ENCODE results near the gene RNF151.

RNF151 gene

GRCh38 chr16:1978476-1979120, 11.9 kb downstream of the RNF151 start:
- no peak for FAIRE-seq

- no peak for FAIRE-seq
Measured at GRCh38 chr16:1979271-1980029, 12.8 kb downstream of the RNF151 start.

- FAIRE-seq, result no peak
Measured at GRCh38 chr16:1980030-1980769, 13.5 kb downstream of the RNF151 start.

- no peak for FAIRE-seq
Measured at GRCh38 chr16:1980770-1981087, 14.1 kb downstream of the RNF151 start.

GRCh38 chr16:1981398-1981836, 14.8 kb downstream of the RNF151 start, which contains the start of gene NOXO1:
Gene NOXO1 (minus strand): TSS chr16:1981469. CDS start chr16:1981179, 290 bp downstream.
- no peak for FAIRE-seq

GRCh38 chr16:1982013-1982433, 15.4 kb downstream of the RNF151 start:
- no peak for FAIRE-seq

- FAIRE-seq, result no peak
Measured at GRCh38 chr16:1982991-1983543, 16.4 kb downstream of the RNF151 start.

GRCh38 chr16:1983544-1984346, 17.1 kb downstream of the RNF151 start, which contains the start of gene GFER:
Gene GFER (plus strand): TSS chr16:1984193. CDS start chr16:1984219, 26 bp downstream.
- no peak for FAIRE-seq

- FAIRE-seq, result no peak
Measured at GRCh38 chr16:1984347-1985225, 17.9 kb downstream of the RNF151 start.

- FAIRE-seq, result no peak
Measured at GRCh38 chr16:1985466-1986150, 19.0 kb downstream of the RNF151 start.

GRCh38 chr16:1987198-1987597, 20.5 kb downstream of the RNF151 start:
- FAIRE-seq, result no peak

GRCh38 chr16:1989209-1990100, 22.8 kb downstream of the RNF151 start, which contains the start of gene SYNGR3:
Gene SYNGR3 (plus strand): TSS chr16:1989970. CDS start chr16:1990103, 133 bp downstream.
- no peak for FAIRE-seq

GRCh38 chr16:1990101-1990350, 23.4 kb downstream of the RNF151 start:
- no peak for FAIRE-seq

GRCh38 chr16:1990351-1991134, 23.9 kb downstream of the RNF151 start:
- FAIRE-seq, result no peak

GRCh38 chr16:1991135-1991551, 24.5 kb downstream of the RNF151 start:
- FAIRE-seq, result no peak

- no peak for FAIRE-seq
Measured at GRCh38 chr16:1991588-1991947, 24.9 kb downstream of the RNF151 start.

GRCh38 chr16:1991948-1992703, 25.5 kb downstream of the RNF151 start:
- no peak for FAIRE-seq

GRCh38 chr16:1992704-1993317, 26.2 kb downstream of the RNF151 start:
- no peak for FAIRE-seq
